CD4-positive, alpha-beta T cell treated with Interferon gamma for 1 hour (primary cell): ENCODE measurements around the gene CSAD.
"Not testable (repeated sequence)": the region's sequence is repeated elsewhere in the genome, so short reads cannot be mapped to it uniquely, and the experiment has no call there.

Experiments
- DNase-seq: peaks from one replicate; pipeline ENCODE4 v3.0.0-alpha.2; 2020

Gene CSAD

GRCh38 chr12:53218551-53219291 lies 38.0 kb upstream of the CSAD start:
- no peak for DNase-seq

GRCh38 chr12:53217931-53218307 lies 37.2 kb upstream of the CSAD start:
- no peak for DNase-seq

- peak; percentile 72 for DNase-seq
These were observed 36.6 kb upstream of the CSAD start for GRCh38 chr12:53217051-53217930.

- DNase-seq, result no peak
These were observed 34.8 kb upstream of the CSAD start for GRCh38 chr12:53215497-53215896.

GRCh38 chr12:53214687-53215455 lies 34.1 kb upstream of the CSAD start:
- no peak for DNase-seq

GRCh38 chr12:53214221-53214620 lies 33.5 kb upstream of the CSAD start:
- no peak for DNase-seq

- peak; percentile 80 for DNase-seq
These were observed 32.6 kb upstream of the CSAD start for GRCh38 chr12:53213348-53213747.

GRCh38 chr12:53212931-53213330 lies 32.2 kb upstream of the CSAD start:
- DNase-seq, result no peak

GRCh38 chr12:53211476-53212381 lies 31.0 kb upstream of the CSAD start:
- DNase-seq, result no peak

- DNase-seq, result no peak
These were observed 30.1 kb upstream of the CSAD start for GRCh38 chr12:53210843-53211242.

- no peak for DNase-seq
These were observed 28.2 kb upstream of the CSAD start for GRCh38 chr12:53208877-53209463.

GRCh38 chr12:53208435-53208834 lies 27.7 kb upstream of the CSAD start:
- DNase-seq, result no peak

GRCh38 chr12:53207042-53207441 lies 26.3 kb upstream of the CSAD start, which contains the start of gene ITGB7:
Gene ITGB7, minus strand, starts transcription at chr12:53207251. Its CDS starts 6,808 bp downstream, at chr12:53200443.
- peak; percentile 73 for DNase-seq

GRCh38 chr12:53205747-53206419 lies 25.2 kb upstream of the CSAD start:
- DNase-seq, result peak; percentile 45

- DNase-seq, result no peak
These were observed 23.6 kb upstream of the CSAD start for GRCh38 chr12:53204351-53204750.

- not testable (repeated sequence) for DNase-seq
These were observed 21.6 kb upstream of the CSAD start for GRCh38 chr12:53202316-53202715.

- DNase-seq, result no peak
These were observed 20.9 kb upstream of the CSAD start for GRCh38 chr12:53201639-53202038.

- no peak for DNase-seq
These were observed 20.4 kb upstream of the CSAD start for GRCh38 chr12:53201177-53201541.

GRCh38 chr12:53200458-53201176 lies 19.9 kb upstream of the CSAD start:
- no peak for DNase-seq

GRCh38 chr12:53200107-53200457 lies 19.4 kb upstream of the CSAD start:
- no peak for DNase-seq

GRCh38 chr12:53199700-53200099 lies 19.0 kb upstream of the CSAD start:
- DNase-seq, result no peak
